Mucosa of rectum (tissue), 2 donors: ENCODE measurements around the gene SLC22A6.
"Not testable (repeated sequence)": the region's sequence is repeated elsewhere in the genome, so short reads cannot be mapped to it uniquely, and the experiment has no call there.

Experiments
- H3K27ac ChIP-seq, 2 donors: one replicate each; pipeline ENCODE4 v1.7.0; 2013; ENCODE audit warnings: inconsistent platforms in 2 of 2, low read depth in 2 of 2, low read length in 2 of 2
- H3K27me3 ChIP-seq, 2 donors: one replicate each; pipeline ENCODE4 v1.7.0; 2013; ENCODE audit warnings: low read length in 2 of 2; ENCODE audit not compliant: control insufficient read depth in 2 of 2, insufficient read depth in 2 of 2
- H3K36me3 ChIP-seq, 2 donors: one replicate each; pipeline ENCODE4 v1.7.0; 2013; ENCODE audit warnings: low read length in 2 of 2; ENCODE audit not compliant: control insufficient read depth in 2 of 2, insufficient read depth in 2 of 2
- H3K4me1 ChIP-seq, 2 donors: one replicate each; pipeline ENCODE4 v1.7.0; 2013; ENCODE audit warnings: low read length in 2 of 2, mild to moderate bottlenecking in 1 of 2; ENCODE audit not compliant: control insufficient read depth in 2 of 2, insufficient read depth in 2 of 2
- H3K4me3 ChIP-seq, 2 donors: one replicate each; pipeline ENCODE4 v1.7.0; 2013; ENCODE audit warnings: low read length in 2 of 2
- H3K9ac ChIP-seq, 2 donors: one replicate each; pipeline ENCODE4 v1.7.0; 2013; ENCODE audit warnings: low read length in 2 of 2, low read depth in 1 of 2, mild to moderate bottlenecking in 1 of 2
- H3K9me3 ChIP-seq, 2 donors: one replicate each; pipeline ENCODE4 v1.7.0; 2013; ENCODE audit warnings: low read length in 2 of 2; ENCODE audit not compliant: control insufficient read depth in 2 of 2
- donor health status: healthy.
- donor health status: Normal muscosa, but diverticular disease.

The SLC22A6 gene

DNA sequence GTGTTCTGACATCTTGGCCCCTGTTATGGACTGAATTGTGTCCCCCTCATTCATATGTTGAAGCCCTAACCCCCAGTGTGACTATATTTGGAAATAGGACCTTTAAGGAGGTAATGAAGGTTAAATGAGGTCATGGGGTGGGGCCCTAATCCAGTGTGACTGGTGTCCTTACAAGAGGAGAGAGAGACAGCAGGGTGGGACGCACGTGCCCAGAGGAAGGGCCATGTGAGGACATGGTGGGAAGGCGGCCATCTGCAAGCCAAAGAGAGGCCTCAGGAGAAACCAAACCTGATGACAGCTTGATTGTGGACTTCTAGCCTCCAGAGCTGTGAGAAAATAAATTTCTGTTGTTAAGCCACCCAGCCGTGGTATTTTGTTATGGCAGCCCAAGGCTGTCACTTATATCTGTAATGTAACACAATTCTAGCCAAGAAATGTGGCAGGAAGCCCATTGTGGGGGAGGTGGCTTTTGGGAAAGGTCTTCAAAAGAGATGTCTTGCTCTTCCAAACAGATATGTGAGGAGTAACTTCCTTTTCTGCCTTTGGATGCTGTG, 23.7 kb downstream of the SLC22A6 start:
- no peaks in the 10 kb centered on the region for H3K36me3 ChIP-seq
- no peak overlapping the region for H3K4me3 ChIP-seq
- H3K27me3 ChIP-seq, result no peaks in the 10 kb centered on the region
- H3K4me1 ChIP-seq, result peaks cover 0 to 11% of the 10 kb centered on the region in 2 donors
- H3K9ac ChIP-seq, result no peak overlapping the region
- no peak overlapping the region for H3K27ac ChIP-seq
- H3K9me3 ChIP-seq, result no peaks in the 10 kb centered on the region

- no peaks in the 10 kb centered on the region for H3K9me3 ChIP-seq
- no peaks in the 10 kb centered on the region for H3K36me3 ChIP-seq
- no peak overlapping the region for H3K9ac ChIP-seq
- no peaks in the 10 kb centered on the region for H3K27me3 ChIP-seq
- peaks cover 0 to 11% of the 10 kb centered on the region in 2 donors for H3K4me1 ChIP-seq
- no peak overlapping the region for H3K27ac ChIP-seq
- H3K4me3 ChIP-seq, result no peak overlapping the region
These were observed 25.3 kb downstream of the SLC22A6 start for GRCh38 chr11:62959422-62959980.

DNA sequence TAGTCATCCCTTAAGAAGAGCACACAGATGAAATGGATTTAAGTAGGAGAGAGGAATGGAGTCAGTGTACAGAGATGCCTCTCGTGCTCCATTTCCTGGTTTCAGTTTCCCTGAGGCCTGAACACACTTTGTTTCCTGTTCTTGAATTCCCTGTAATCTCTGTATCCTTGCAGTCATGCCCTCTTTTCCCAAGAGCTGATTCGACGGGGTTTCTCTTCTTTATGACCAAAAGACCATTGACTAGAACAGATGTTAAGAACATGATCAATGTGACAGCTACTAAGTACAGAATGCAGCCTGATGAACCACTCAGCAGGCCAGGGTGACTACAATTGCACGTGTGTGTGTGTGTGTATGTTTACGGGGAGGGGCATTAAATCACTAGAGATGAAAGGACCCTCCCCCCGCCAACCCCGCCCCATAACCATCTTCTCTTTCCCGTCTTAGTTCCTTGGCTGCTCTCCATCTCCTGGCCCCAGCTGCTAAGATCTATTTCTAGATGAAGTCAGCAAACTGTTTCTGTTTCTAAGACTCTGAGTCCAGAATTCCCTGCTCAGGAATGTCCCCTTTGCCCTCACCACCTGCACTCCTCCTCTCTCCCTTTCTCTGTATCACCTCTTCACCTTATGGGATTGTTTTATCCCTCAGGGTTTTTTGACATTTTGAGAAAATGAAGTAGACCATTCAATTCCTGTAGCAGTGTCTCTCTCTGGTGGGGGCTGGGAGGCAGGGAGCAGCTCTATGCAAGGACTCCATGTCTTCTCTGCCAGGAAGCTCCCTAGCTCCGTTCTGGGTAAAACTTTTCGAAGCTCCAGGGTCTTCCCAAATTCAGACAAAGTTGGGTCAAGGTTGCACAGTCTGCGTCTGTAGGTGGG, 26.0 kb downstream of the SLC22A6 start:
- no peaks in the 10 kb centered on the region for H3K36me3 ChIP-seq

GRCh38 chr11:62957147-62957546, 27.6 kb downstream of the SLC22A6 start:
- Histone ChIP-seq H3K4me1 (peaks cover 0 to 11% of the 10 kb centered on the region in 2 donors), H3K9ac (no peak overlapping the region), H3K9me3 (no peaks in the 10 kb centered on the region), H3K27me3 (no peaks in the 10 kb centered on the region), H3K27ac (no peak overlapping the region), H3K4me3 (no peak overlapping the region), H3K36me3 (no peaks in the 10 kb centered on the region)

More for the DNA sequence above, 26.0 kb downstream of the SLC22A6 start:
- Histone ChIP-seq H3K4me1 (peaks cover 0 to 11% of the 10 kb centered on the region in 2 donors), H3K27me3 (no peaks in the 10 kb centered on the region), H3K9me3 (no peaks in the 10 kb centered on the region), H3K4me3 (peak overlapping the region in 1 of 2 donors; percentile 16), H3K27ac (no peak overlapping the region), H3K9ac (no peak overlapping the region)

GRCh38 chr11:62954478-62954877, 30.3 kb downstream of the SLC22A6 start:
- Histone ChIP-seq H3K27ac (no peak overlapping the region), H3K4me3 (no peak overlapping the region), H3K4me1 (peaks cover 0 to 11% of the 10 kb centered on the region in 2 donors), H3K9ac (no peak overlapping the region), H3K36me3 (no peaks in the 10 kb centered on the region), H3K27me3 (no peaks in the 10 kb centered on the region), H3K9me3 (no peaks in the 10 kb centered on the region)

- Histone ChIP-seq H3K4me3 (no peak overlapping the region), H3K36me3 (no peaks in the 10 kb centered on the region), H3K9me3 (no peaks in the 10 kb centered on the region), H3K27ac (no peak overlapping the region), H3K27me3 (no peaks in the 10 kb centered on the region), H3K4me1 (peaks cover 0 to 4% of the 10 kb centered on the region in 2 donors), H3K9ac (no peak overlapping the region)
These were observed 31.0 kb downstream of the SLC22A6 start for GRCh38 chr11:62953811-62954210.

- no peak overlapping the region for H3K27ac ChIP-seq
- H3K36me3 ChIP-seq, result no peaks in the 10 kb centered on the region
- H3K27me3 ChIP-seq, result no peaks in the 10 kb centered on the region
- H3K9me3 ChIP-seq, result no peaks in the 10 kb centered on the region
- H3K9ac ChIP-seq, result no peak overlapping the region
- no peaks in the 10 kb centered on the region for H3K4me1 ChIP-seq
- no peak overlapping the region for H3K4me3 ChIP-seq
These were observed 35.9 kb downstream of the SLC22A6 start for GRCh38 chr11:62948765-62949320.

DNA sequence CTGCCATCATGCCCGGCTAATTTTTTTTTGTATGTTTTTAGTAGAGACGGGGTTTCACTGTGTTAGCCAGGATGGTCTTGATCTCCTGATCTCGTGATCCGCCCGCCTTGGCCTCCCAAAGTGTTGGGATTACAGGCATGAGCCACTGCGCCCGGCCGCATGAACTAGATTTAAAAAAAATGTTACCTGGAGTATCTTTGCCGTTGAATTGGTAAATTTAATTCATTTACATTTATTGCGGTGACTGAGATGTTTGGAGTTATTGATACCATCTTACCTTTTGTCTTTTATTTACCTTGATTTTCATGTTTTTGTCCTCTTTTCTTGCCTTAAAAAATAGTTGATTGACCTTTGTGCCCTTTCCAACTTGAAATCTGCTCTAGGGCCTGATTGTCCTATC, 39.2 kb downstream of the SLC22A6 start:
- not testable (repeated sequence) for H3K9me3 ChIP-seq, H3K27ac ChIP-seq, H3K4me1 ChIP-seq, H3K27me3 ChIP-seq, H3K36me3 ChIP-seq, H3K4me3 ChIP-seq, H3K9ac ChIP-seq

DNA sequence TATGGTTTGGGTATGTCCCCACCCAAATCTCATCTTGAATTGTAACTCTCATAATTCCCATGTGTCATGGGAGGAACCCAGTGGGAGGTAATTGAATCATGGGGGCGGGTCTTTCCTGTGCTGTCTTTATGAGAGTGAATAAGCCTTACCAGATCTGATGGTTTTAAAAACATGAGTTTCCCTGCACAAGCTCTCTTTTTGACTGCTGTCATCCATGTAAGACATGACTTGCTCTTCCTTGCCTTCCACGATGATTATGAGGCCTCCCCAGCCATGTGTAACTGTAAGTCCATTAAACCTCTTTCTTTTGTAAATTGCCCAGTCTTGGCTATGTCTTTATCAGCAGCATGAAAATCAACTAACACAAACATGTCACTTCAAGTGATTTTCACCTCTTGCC, 47.2 kb downstream of the SLC22A6 start:
- not testable (repeated sequence) for H3K27ac ChIP-seq

GRCh38 chr11:62934496-62934785, 50.3 kb downstream of the SLC22A6 start:
- no peak overlapping the region for H3K9ac ChIP-seq
- H3K27me3 ChIP-seq, result no peaks in the 10 kb centered on the region
- H3K4me1 ChIP-seq, result no peaks in the 10 kb centered on the region
- H3K27ac ChIP-seq, result no peak overlapping the region
- H3K9me3 ChIP-seq, result no peaks in the 10 kb centered on the region
- H3K4me3 ChIP-seq, result no peak overlapping the region
- H3K36me3 ChIP-seq, result no peaks in the 10 kb centered on the region

More for the DNA sequence above, 47.2 kb downstream of the SLC22A6 start:
- H3K9ac ChIP-seq, H3K27me3 ChIP-seq, H3K4me1 ChIP-seq, H3K4me3 ChIP-seq, H3K36me3 ChIP-seq, H3K9me3 ChIP-seq: not testable (repeated sequence)
